Esophagus muscularis mucosa (tissue), 3 donors: ENCODE measurements around the gene NFATC4.
A peak's percentile ranks its signal among the peaks of the same experiment; 100 is the strongest.

ENCODE experiments used
- POLR2A ChIP-seq: fragments of 450-650 bp; IDR thresholded peaks from one replicate; pipeline ENCODE4 v1.6.1; 2017; ENCODE audit warnings: antibody characterized with exemption, moderate library complexity, mild to moderate bottlenecking, low read depth
- POLR2AphosphoS5 ChIP-seq, 2 donors: sonication (generic); formaldehyde crosslinking; IDR thresholded peaks; one replicate each; pipeline ENCODE4 v1.6.1; 2017; ENCODE audit warnings: antibody characterized with exemption in 2 of 2
- TF ChIP-seq, protein P1 (sequence below), 3 experiments: fragments of 200-600 bp in 2 of 3; fragments of 450-650 bp in 1 of 3; sonication (generic) in 2 of 3; IDR thresholded peaks; one replicate each; pipeline ENCODE4 v1.5.1; 2017 to 2019; ENCODE audit warnings: antibody characterized with exemption in 3 of 3, mild to moderate bottlenecking in 2 of 3, moderate library complexity in 1 of 3

DNA sequence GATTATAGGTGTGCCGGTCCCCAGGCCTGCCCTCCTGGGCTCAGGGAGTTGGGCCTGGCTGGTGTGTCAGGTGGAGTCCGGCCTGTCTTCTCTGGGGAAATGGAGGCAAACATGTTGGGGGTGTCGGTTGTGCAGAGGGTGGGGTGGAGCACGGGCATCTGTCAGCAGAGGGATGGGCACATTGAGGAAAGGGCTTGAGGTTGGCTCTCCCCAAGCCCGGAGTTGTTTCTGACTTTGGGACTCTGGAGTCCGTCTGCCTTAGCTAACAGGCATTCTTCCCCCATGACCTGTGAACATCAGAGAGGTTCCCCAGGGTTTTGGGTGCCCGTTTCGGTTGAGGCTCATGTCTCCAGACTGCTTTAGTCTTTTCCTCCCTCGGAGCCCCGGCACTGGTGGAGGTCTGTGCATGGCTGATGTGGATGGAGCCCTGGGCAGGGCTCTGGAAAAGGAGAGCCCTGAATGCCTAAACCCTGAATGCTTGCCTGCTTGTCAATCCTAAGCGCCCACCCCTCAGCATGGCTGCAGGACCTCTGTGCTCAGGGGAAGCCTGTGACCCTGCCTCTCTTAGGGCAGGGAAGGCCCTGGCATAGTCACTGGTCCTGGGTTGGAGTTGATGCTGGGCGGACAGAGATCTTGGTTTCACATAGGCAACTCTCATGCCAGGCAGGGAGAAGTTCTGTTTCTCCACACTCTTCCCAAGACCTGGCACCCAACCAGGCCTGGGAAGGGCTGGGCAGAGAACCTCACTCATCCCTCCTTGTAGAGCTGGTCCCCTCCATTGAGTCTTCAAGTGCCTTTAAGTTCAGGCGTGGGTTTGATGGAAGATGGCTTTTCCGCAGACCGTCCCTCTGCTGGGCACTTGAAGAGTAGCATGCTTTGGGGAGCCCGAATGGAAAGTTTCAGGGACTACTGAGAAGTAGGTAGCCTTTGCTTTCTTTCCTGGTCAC lies 43.7 kb downstream of the NFATC4 start:
- TF ChIP-seq, protein P1, sequence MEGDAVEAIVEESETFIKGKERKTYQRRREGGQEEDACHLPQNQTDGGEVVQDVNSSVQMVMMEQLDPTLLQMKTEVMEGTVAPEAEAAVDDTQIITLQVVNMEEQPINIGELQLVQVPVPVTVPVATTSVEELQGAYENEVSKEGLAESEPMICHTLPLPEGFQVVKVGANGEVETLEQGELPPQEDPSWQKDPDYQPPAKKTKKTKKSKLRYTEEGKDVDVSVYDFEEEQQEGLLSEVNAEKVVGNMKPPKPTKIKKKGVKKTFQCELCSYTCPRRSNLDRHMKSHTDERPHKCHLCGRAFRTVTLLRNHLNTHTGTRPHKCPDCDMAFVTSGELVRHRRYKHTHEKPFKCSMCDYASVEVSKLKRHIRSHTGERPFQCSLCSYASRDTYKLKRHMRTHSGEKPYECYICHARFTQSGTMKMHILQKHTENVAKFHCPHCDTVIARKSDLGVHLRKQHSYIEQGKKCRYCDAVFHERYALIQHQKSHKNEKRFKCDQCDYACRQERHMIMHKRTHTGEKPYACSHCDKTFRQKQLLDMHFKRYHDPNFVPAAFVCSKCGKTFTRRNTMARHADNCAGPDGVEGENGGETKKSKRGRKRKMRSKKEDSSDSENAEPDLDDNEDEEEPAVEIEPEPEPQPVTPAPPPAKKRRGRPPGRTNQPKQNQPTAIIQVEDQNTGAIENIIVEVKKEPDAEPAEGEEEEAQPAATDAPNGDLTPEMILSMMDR (IDR thresholded peaks at IDR 0.05): peak; percentile 42 to 74 (median 58)
- TF ChIP-seq POLR2A (no peak), POLR2AphosphoS5 (IDR thresholded peaks at IDR 0.05) (peak in 1 of 2 donors; percentile 15)
